Caco-2 (cell line): ENCODE data around the gene CALCOCO1. TPM values are rescaled to one million over a fixed set of nuclear protein-coding genes. Genes with fewer than 3 reads are reported as not detected.

ENCODE experiments used
- BruUV-seq: library from RNA; stranded (reverse); fragments of 400-500 nt; replicated peaks from 2 replicates; lab custom pipeline; 2021; lab: Mats Ljungman, UMichigan
- CTCF ChIA-PET: fragments of 300-600 bp; sonication (Branson Sonifier 250); formaldehyde crosslinking; loops from one replicate; lab custom pipeline; 2022; ENCODE audit warnings: antibody characterized with exemption; lab: Charles Lee
- POLR2A ChIA-PET: fragments of 300-600 bp; sonication (Branson Sonifier 250); formaldehyde crosslinking; loops from one replicate; lab custom pipeline; 2022; ENCODE audit warnings: antibody characterized with exemption; lab: Charles Lee
- DNase-seq, 2 experiments: peaks; one replicate each; pipeline versions ENCODE4 v3.0.0 to v3.0.0-alpha.2; 2020 to 2022
- H3K27me3 ChIP-seq: replicated peaks from 2 replicates; pipeline ENCODE4 v1.6.0; 2011; ENCODE audit warnings: low read length; ENCODE audit not compliant: control insufficient read depth, insufficient read depth
- H3K36me3 ChIP-seq: 2 replicates; pipeline ENCODE4 v1.5.1; 2011; ENCODE audit warnings: low read length; ENCODE audit not compliant: control insufficient read depth, insufficient read depth
- H3K4me1 ChIP-seq: fragments of 250-450 bp; sonication (Bioruptor Pico); 2 replicates; pipeline ENCODE4 v1.5.1; 2020; ENCODE audit warnings: mild to moderate bottlenecking
- H3K4me3 ChIP-seq: 2 replicates; pipeline ENCODE4 v1.5.1; 2011; ENCODE audit warnings: low read depth, mild to moderate bottlenecking, control low read depth, low read length
- H3K9me3 ChIP-seq: fragments of 250-450 bp; sonication (Bioruptor Pico); 2 replicates; pipeline ENCODE4 v1.5.1; 2020; ENCODE audit warnings: mild to moderate bottlenecking, moderate library complexity
- H3K27ac Mint-ChIP-seq: one replicate; pipeline ENCODE4 v1.8.0; 2022; ENCODE audit warnings: mixed read lengths; ENCODE audit not compliant: unreplicated experiment
- H3K27me3 Mint-ChIP-seq: one replicate; pipeline ENCODE4 v1.8.0; 2022; ENCODE audit warnings: mixed read lengths; ENCODE audit not compliant: insufficient read depth, unreplicated experiment
- H3K36me3 Mint-ChIP-seq: one replicate; pipeline ENCODE4 v1.8.0; 2022; ENCODE audit warnings: mild to moderate bottlenecking, mixed read lengths; ENCODE audit not compliant: insufficient read depth, unreplicated experiment
- H3K4me1 Mint-ChIP-seq: one replicate; pipeline ENCODE4 v1.8.0; 2022; ENCODE audit warnings: low read depth, mixed read lengths; ENCODE audit not compliant: unreplicated experiment
- H3K4me3 Mint-ChIP-seq: one replicate; pipeline ENCODE4 v1.8.0; 2022; ENCODE audit warnings: mild to moderate bottlenecking, moderate library complexity, mixed read lengths; ENCODE audit not compliant: unreplicated experiment
- H3K9me3 Mint-ChIP-seq: one replicate; pipeline ENCODE4 v1.8.0; 2022; ENCODE audit warnings: mixed read lengths; ENCODE audit not compliant: unreplicated experiment
- intact Hi-C: fragments of 100-400 bp; cut with micrococcal nuclease; formaldehyde crosslinking; loops from one replicate; pipeline ENCODE4 v1.10.0; 2022; ENCODE audit not compliant: unreplicated experiment
- total RNA-seq: library from RNA; stranded (reverse); gene quantifications from 2 replicates; pipeline ENCODE4 v1.2.3, GENCODE V29; 2022
- TF ChIP-seq, protein P1 (sequence below), 2 experiments: fragments of 200-600 bp in 1 of 2; IDR thresholded peaks; 1 replicate in 1 of 2; 2 replicates in 1 of 2; pipeline versions ENCODE4 v1.5.1 to v1.8.0; 2011 to 2022; ENCODE audit warnings: antibody characterized with exemption in 1 of 2, control low read depth in 1 of 2, inconsistent platforms in 1 of 2, low read depth in 1 of 2, low read length in 1 of 2, mild to moderate bottlenecking in 1 of 2, moderate library complexity in 1 of 2; ENCODE audit not compliant: insufficient read depth in 1 of 2, severe bottlenecking in 1 of 2, unreplicated experiment in 1 of 2

Gene CALCOCO1
- total RNA-seq, 1 experiment from 2014 or later: 19.3 TPM

DNA sequence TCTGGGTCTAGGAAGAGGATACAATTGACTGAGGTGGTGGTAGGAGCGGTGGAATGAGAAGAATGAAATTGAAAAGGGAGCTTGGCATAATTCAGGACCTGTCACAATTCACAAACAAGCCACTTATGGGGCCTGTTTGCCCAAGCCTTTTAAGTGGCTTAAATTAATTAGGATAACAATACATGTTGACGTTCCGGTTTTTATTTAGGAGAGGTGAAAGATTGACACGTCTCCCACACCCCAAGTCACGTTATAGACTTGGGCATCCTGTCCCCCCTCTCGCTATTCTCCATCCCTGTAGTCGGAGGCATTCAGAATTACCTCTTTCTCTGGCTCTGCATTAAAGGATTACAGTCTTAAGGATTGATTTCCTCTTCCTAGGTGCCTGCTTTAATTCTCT is 954 bp upstream of the CALCOCO1 start:
- no peaks in the 10 kb centered on the region for H3K9me3 ChIP-seq
- ChIA-PET POLR2A (no interaction called here), CTCF (interaction anchor here (1.1 to 2.2 kb wide), 2 partner anchors 15 to 18 kb away, joined by 5 to 10 read pairs; no protein-coding TSS in a partner anchor)
- no peak overlapping the region for H3K4me3 ChIP-seq
- no peak for DNase-seq
- peaks cover 20% of the 10 kb centered on the region for H3K4me1 ChIP-seq
- TF ChIP-seq, protein P1, sequence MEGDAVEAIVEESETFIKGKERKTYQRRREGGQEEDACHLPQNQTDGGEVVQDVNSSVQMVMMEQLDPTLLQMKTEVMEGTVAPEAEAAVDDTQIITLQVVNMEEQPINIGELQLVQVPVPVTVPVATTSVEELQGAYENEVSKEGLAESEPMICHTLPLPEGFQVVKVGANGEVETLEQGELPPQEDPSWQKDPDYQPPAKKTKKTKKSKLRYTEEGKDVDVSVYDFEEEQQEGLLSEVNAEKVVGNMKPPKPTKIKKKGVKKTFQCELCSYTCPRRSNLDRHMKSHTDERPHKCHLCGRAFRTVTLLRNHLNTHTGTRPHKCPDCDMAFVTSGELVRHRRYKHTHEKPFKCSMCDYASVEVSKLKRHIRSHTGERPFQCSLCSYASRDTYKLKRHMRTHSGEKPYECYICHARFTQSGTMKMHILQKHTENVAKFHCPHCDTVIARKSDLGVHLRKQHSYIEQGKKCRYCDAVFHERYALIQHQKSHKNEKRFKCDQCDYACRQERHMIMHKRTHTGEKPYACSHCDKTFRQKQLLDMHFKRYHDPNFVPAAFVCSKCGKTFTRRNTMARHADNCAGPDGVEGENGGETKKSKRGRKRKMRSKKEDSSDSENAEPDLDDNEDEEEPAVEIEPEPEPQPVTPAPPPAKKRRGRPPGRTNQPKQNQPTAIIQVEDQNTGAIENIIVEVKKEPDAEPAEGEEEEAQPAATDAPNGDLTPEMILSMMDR (IDR thresholded peaks at IDR 0.05; ENCODE audit: insufficient read depth in 1 of 2, low read depth in 1 of 2, low read length in 1 of 2, severe bottlenecking in 1 of 2, unreplicated experiment in 1 of 2): no peak
- Mint-ChIP-seq H3K36me3 (peaks cover 17% of the 10 kb centered on the region), H3K4me3 (peak overlapping the region; percentile 94), H3K4me1 (peaks cover 11% of the 10 kb centered on the region), H3K9me3 (no peaks in the 10 kb centered on the region), H3K27me3 (peaks cover 5% of the 10 kb centered on the region), H3K27ac (no peak overlapping the region)
- intact Hi-C loops: no loop called here
- H3K36me3 ChIP-seq: no peaks in the 10 kb centered on the region; the same call in 1 of the 2 replicates
- H3K27me3 ChIP-seq: no peaks in the 10 kb centered on the region
- no TSS peak for BruUV-seq

DNA sequence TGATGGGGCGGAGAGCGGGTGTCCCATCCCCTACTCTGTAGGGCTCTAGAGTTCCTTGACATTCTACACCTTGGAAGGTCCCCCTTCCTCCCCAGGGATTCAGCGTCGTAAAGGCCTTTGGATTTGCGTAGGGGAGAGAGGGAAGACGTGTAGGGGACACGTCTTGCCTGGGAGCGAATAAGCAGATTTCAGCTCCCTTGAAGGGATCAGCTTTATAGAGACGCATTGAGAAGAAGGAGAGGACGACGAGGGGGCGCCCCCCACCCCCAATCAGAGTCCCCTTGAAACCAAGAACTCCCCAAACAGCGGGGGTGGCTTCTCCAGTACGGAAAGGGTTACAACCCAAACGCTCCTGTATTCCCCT is 324 bp downstream of the CALCOCO1 start:
- H3K4me1 Mint-ChIP-seq: peaks cover 11% of the 10 kb centered on the region
- ChIA-PET POLR2A (no interaction called here), CTCF (interaction anchor here (2.2 kb wide), 1 partner anchor 19 kb away, joined by 10 read pairs; no protein-coding TSS in a partner anchor)
- TF ChIP-seq, protein P1 (IDR thresholded peaks at IDR 0.05; ENCODE audit: insufficient read depth in 1 of 2, low read depth in 1 of 2, low read length in 1 of 2, severe bottlenecking in 1 of 2, unreplicated experiment in 1 of 2): no peak
- intact Hi-C loops: no loop called here
- H3K27me3 Mint-ChIP-seq: no peaks in the 10 kb centered on the region
- no peak for DNase-seq
- no peaks in the 10 kb centered on the region for H3K9me3 Mint-ChIP-seq
- H3K27ac Mint-ChIP-seq: peak overlapping the region; percentile 99
- H3K4me3 ChIP-seq: peak overlapping the region; percentile 57
- H3K4me3 Mint-ChIP-seq: peak overlapping the region; percentile 94
- BruUV-seq: no TSS peak
- H3K27me3 ChIP-seq: no peaks in the 10 kb centered on the region
- H3K9me3 ChIP-seq: no peaks in the 10 kb centered on the region
- H3K36me3 Mint-ChIP-seq: peaks cover 24% of the 10 kb centered on the region
- peaks cover 20% of the 10 kb centered on the region for H3K4me1 ChIP-seq
- H3K36me3 ChIP-seq: no peaks in the 10 kb centered on the region; the same call in 1 of the 2 replicates

DNA sequence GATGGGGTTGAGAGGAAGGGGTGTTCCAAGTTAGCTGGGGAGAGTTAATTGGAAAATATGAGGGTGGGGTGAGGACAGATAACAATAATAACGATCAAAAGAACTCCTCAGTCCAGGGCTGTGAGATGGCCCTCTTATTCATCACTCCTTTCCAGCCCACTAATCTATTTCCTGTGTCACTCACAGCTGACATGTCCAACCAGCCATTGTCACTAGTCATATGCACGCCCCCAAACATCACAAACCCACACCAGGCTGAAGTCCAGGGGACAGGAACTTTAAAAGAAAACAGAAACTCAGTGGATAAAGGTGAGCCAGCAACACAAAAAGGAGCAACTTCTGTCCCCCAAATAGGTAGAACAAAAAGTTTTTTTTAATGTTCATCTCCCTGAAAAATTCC is 911 bp downstream of the CALCOCO1 start:
- Mint-ChIP-seq H3K27me3 (no peaks in the 10 kb centered on the region), H3K36me3 (peaks cover 24% of the 10 kb centered on the region), H3K9me3 (no peaks in the 10 kb centered on the region), H3K27ac (peak overlapping the region; percentile 99), H3K4me3 (peak overlapping the region; percentile 94), H3K4me1 (peaks cover 11% of the 10 kb centered on the region)
- Histone ChIP-seq H3K4me1 (peaks cover 20% of the 10 kb centered on the region), H3K36me3 (no peaks in the 10 kb centered on the region; the same call in 1 of the 2 replicates), H3K27me3 (no peaks in the 10 kb centered on the region), H3K9me3 (no peaks in the 10 kb centered on the region), H3K4me3 (peak overlapping the region; percentile 57)
- CTCF ChIA-PET: interaction anchor here (2.2 kb wide), 1 partner anchor 20 kb away, joined by 10 read pairs; no protein-coding TSS in a partner anchor
- POLR2A ChIA-PET: no interaction called here
- intact Hi-C loops: no loop called here
- TF ChIP-seq, protein P1 (IDR thresholded peaks at IDR 0.05; ENCODE audit: insufficient read depth in 1 of 2, low read depth in 1 of 2, low read length in 1 of 2, severe bottlenecking in 1 of 2, unreplicated experiment in 1 of 2): no peak
- TSS peak; percentile 78 for BruUV-seq
- DNase-seq: no peak
